ENCODE results near the gene LMF2.

LMF2 gene

DNA sequence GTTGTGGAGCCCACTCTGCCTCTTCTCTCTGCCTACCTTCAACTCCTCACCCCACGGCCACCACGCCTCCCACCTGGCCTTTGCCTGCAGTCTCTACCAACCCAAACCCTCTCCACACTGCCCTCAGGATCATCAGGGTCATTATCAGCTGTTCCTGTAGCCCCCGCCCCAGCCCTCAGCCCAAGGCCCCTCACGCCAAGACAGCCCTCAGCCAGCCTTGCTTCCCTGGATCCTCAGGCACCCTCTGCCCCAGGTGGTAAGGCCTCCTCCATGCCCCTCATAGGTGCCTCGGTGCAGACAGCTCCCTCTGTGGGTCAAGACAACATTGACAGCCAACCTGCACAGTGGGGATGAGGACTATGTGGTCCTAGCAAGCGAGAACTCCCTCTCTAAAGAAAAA lies 34.4 kb downstream of the LMF2 start:
- H3K9me3 Mint-ChIP-seq = no peaks in the 10 kb centered on the region
- H3K27me3 Mint-ChIP-seq = no peaks in the 10 kb centered on the region
- H3K27ac Mint-ChIP-seq = peak overlapping the region; percentile 95
- H3K4me1 Mint-ChIP-seq = peaks cover 60% of the 10 kb centered on the region
- peaks cover 2% of the 10 kb centered on the region for H3K36me3 Mint-ChIP-seq
- H3K4me3 Mint-ChIP-seq = peak overlapping the region; percentile 92

GRCh38 chr22:50471962-50472361 lies 35.5 kb downstream of the LMF2 start:
- Mint-ChIP-seq H3K4me1 (peaks cover 60% of the 10 kb centered on the region), H3K9me3 (no peaks in the 10 kb centered on the region), H3K36me3 (peaks cover 2% of the 10 kb centered on the region), H3K27me3 (no peaks in the 10 kb centered on the region), H3K27ac (peak overlapping the region; percentile 65), H3K4me3 (peak overlapping the region; percentile 92)

- peaks cover 64% of the 10 kb centered on the region for H3K4me1 Mint-ChIP-seq
- H3K36me3 Mint-ChIP-seq = peaks cover 6% of the 10 kb centered on the region
- H3K27me3 Mint-ChIP-seq = no peaks in the 10 kb centered on the region
- H3K4me3 Mint-ChIP-seq = peak overlapping the region; percentile 74
- H3K9me3 Mint-ChIP-seq = no peaks in the 10 kb centered on the region
- peak overlapping the region; percentile 85 for H3K27ac Mint-ChIP-seq
These were observed 36.2 kb downstream of the LMF2 start for GRCh38 chr22:50471197-50471847.

- peak overlapping the region; percentile 74 for H3K4me3 Mint-ChIP-seq
- H3K27ac Mint-ChIP-seq = peak overlapping the region; percentile 85
- H3K27me3 Mint-ChIP-seq = no peaks in the 10 kb centered on the region
- H3K36me3 Mint-ChIP-seq = peaks cover 6% of the 10 kb centered on the region
- H3K4me1 Mint-ChIP-seq = peaks cover 62% of the 10 kb centered on the region
- no peaks in the 10 kb centered on the region for H3K9me3 Mint-ChIP-seq
These were observed 37.0 kb downstream of the LMF2 start for GRCh38 chr22:50470491-50470890.

GRCh38 chr22:50469377-50470305 lies 37.9 kb downstream of the LMF2 start:
- no peaks in the 10 kb centered on the region for H3K9me3 Mint-ChIP-seq
- peak overlapping the region; percentile 74 for H3K4me3 Mint-ChIP-seq

DNA sequence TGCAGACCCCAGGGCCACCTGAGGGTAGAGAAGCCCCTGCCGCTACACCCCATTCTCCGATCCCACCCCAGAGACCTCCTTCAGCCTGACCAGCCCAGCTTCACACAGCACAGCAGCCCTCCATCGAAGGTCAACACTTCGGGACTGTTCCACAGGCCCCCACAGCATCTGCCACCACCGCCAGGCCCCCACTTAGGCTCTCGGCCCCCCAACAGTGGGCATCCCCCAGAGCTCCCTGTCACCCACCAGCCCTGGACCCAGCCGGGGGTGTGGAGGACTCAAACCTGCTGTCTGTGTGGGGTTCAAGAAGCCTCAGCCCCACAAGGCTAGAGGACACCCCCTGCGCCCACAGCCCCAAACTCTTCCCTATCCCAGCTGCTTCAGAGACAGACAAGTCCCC lies 38.9 kb downstream of the LMF2 start:
- H3K9me3 Mint-ChIP-seq = no peaks in the 10 kb centered on the region
- H3K4me3 Mint-ChIP-seq = peak overlapping the region; percentile 26
- H3K27ac Mint-ChIP-seq = peak overlapping the region; percentile 68
- peaks cover 6% of the 10 kb centered on the region for H3K36me3 Mint-ChIP-seq
- H3K27me3 Mint-ChIP-seq = no peaks in the 10 kb centered on the region
- peaks cover 52% of the 10 kb centered on the region for H3K4me1 Mint-ChIP-seq

More at GRCh38 chr22:50469377-50470305, 37.9 kb downstream of the LMF2 start:
- Mint-ChIP-seq H3K4me1 (peaks cover 58% of the 10 kb centered on the region), H3K27me3 (no peaks in the 10 kb centered on the region), H3K36me3 (peaks cover 6% of the 10 kb centered on the region), H3K27ac (peak overlapping the region; percentile 85)

- Mint-ChIP-seq H3K27ac (no peak overlapping the region), H3K27me3 (no peaks in the 10 kb centered on the region), H3K9me3 (no peaks in the 10 kb centered on the region), H3K4me1 (peaks cover 45% of the 10 kb centered on the region), H3K36me3 (peaks cover 3% of the 10 kb centered on the region), H3K4me3 (no peak overlapping the region)
These were observed 39.6 kb downstream of the LMF2 start for GRCh38 chr22:50467773-50468440.

GRCh38 chr22:50467341-50467740 lies 40.2 kb downstream of the LMF2 start:
- Mint-ChIP-seq H3K9me3 (no peaks in the 10 kb centered on the region), H3K4me1 (peaks cover 39% of the 10 kb centered on the region), H3K4me3 (no peak overlapping the region), H3K27ac (no peak overlapping the region), H3K36me3 (peaks cover 3% of the 10 kb centered on the region), H3K27me3 (no peaks in the 10 kb centered on the region)

DNA sequence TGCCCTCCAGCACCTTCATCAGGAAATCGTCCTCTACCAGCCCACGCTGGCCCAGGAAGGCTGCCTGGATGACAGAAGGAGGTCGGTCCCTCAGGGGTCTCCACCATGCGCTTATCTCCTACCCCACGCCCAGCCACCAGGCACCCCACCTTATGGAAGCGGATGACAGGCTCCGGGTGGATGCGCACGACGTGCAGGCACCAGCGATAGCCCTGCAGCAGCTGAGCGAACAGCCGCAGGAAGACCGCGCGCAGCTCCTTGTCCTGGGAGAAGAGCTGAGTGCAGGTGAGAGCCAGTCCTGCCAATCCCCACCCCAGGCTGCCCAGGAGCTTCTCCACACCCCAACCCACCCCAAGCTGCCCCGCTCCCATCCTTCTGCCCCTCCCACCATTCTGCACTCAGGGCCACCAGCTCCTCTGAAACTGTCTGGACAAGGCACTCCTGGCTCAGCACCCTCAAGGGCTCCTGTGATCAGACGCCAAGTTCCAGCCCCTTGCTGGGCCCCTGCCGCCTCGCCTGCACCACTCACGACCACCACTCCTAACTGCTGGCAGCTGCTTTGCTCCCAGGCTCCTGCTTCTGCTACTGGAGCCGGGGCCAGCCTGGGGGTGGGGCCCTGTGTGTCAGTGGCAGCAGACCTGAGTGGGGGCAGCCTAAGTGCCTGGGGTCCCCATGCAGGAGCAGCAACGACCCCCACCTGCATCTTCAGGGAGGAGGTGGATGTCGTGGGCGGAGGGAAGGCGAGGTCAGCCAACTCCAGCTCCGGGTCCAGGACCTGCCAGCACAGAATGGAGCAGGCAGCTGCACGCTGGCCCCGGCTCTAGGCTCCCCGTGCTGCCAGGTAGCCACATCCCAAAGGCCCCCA lies 42.2 kb downstream of the LMF2 start:
- Mint-ChIP-seq H3K27ac (no peak overlapping the region), H3K4me3 (no peak overlapping the region), H3K4me1 (peaks cover 20% of the 10 kb centered on the region), H3K36me3 (peaks cover 3% of the 10 kb centered on the region), H3K27me3 (no peaks in the 10 kb centered on the region), H3K9me3 (no peaks in the 10 kb centered on the region)

- no peak overlapping the region for H3K27ac Mint-ChIP-seq
- H3K9me3 Mint-ChIP-seq = no peaks in the 10 kb centered on the region
- no peaks in the 10 kb centered on the region for H3K27me3 Mint-ChIP-seq
- peaks cover 3% of the 10 kb centered on the region for H3K36me3 Mint-ChIP-seq
- H3K4me1 Mint-ChIP-seq = peaks cover 12% of the 10 kb centered on the region
- H3K4me3 Mint-ChIP-seq = no peak overlapping the region
These were observed 43.1 kb downstream of the LMF2 start for GRCh38 chr22:50464451-50464850.

DNA sequence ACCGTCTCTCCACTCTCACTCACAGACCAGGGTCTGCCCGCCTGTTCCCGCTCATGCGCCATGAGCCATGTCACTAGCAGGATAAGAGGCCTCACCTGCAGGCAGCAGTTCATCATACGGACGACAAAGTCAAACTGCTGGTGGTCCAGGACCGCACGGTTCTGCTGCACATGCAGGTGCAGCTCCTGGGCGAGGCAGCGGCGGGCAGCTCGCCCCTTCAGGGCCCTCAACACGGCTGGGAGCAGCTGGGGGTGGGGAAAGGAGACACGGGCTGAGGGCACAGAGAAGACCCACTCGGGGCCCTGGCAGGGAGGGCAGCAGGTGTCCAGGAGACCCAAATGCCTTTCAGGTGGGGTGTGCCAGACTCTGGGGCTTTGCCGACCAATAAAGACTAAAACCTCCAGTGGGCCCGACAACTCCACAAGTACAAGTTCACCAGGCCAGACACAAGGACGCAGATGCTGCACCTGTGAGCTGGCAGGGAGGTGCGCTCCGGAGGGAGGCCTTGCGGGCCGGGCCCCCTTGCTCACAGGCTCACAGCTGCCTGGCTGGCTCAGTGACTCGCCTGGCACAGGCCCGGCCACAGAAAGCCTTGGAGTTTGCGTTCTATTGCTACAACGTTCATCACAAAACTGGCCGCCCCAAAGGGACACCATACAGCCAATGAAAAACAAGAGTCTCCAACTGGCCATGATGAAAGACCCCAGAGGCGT lies 44.2 kb downstream of the LMF2 start:
- H3K27ac Mint-ChIP-seq = no peak overlapping the region
- no peaks in the 10 kb centered on the region for H3K27me3 Mint-ChIP-seq
- H3K36me3 Mint-ChIP-seq = peaks cover 3% of the 10 kb centered on the region
- no peaks in the 10 kb centered on the region for H3K9me3 Mint-ChIP-seq
- H3K4me1 Mint-ChIP-seq = peaks cover 5% of the 10 kb centered on the region
- H3K4me3 Mint-ChIP-seq = no peak overlapping the region

GRCh38 chr22:50461979-50462540 lies 45.4 kb downstream of the LMF2 start:
- H3K27ac Mint-ChIP-seq = no peak overlapping the region
- peaks cover 5% of the 10 kb centered on the region for H3K36me3 Mint-ChIP-seq
- peaks cover 4% of the 10 kb centered on the region for H3K4me1 Mint-ChIP-seq
- no peaks in the 10 kb centered on the region for H3K27me3 Mint-ChIP-seq
- no peak overlapping the region for H3K4me3 Mint-ChIP-seq
- no peaks in the 10 kb centered on the region for H3K9me3 Mint-ChIP-seq

DNA sequence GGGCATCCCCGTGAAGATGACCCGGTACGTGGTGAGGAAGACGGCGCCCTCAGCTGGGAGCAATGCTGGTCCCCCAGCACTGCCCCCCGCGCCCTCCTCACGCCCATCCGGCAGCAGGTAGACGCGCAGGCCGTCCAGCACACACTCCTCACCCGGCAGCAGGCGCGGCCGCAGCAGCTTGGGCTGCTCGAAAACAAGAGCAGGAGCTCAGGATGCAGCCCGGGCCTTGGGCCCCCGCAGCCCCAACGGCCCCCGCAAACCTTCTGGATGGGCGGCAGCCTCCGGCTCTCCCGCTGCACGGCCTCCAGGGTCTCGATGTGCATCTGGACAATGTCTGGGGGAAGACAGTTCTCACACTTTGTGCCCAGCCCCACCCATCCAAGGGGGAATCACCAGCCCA lies 46.0 kb downstream of the LMF2 start:
- no peak overlapping the region for H3K27ac Mint-ChIP-seq
- H3K4me1 Mint-ChIP-seq = no peaks in the 10 kb centered on the region
- H3K36me3 Mint-ChIP-seq = peaks cover 2% of the 10 kb centered on the region
- no peak overlapping the region for H3K4me3 Mint-ChIP-seq
- H3K9me3 Mint-ChIP-seq = no peaks in the 10 kb centered on the region
- H3K27me3 Mint-ChIP-seq = no peaks in the 10 kb centered on the region

DNA sequence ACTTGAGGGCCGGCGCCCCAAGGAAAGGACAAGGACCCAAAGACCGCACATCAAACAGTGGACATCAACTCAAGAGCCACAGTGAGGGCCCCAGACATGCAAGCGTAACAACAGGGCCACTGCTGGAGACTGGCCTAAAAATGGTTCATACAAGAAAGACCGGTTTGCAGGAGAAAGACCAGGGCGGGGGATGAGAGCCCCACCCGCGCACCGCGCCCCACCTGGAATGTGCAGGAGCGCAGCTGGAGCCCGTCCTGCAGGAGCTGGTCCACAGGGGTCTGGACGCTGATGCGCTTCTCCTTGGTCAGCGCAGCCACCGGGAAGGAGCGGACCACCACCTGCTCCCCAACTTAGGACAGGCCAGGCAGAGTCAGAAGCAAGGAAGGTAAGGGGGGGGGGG lies 46.6 kb downstream of the LMF2 start:
- Mint-ChIP-seq H3K4me1 (no peaks in the 10 kb centered on the region), H3K9me3 (no peaks in the 10 kb centered on the region), H3K4me3 (no peak overlapping the region), H3K27ac (no peak overlapping the region), H3K36me3 (peaks cover 2% of the 10 kb centered on the region), H3K27me3 (no peaks in the 10 kb centered on the region)
